Lower leg skin (tissue), 4 donors: ENCODE data around the gene PKD2L1. TPM values are rescaled to one million over a fixed set of nuclear protein-coding genes. Genes with fewer than 3 reads are reported as not detected.

Source experiments
- DNase-seq, 2 donors: peaks; one replicate each; pipeline ENCODE4 v3.0.0-alpha.2; 2019; ENCODE audit warnings: low spot score in 2 of 2
- H3K4me3 ChIP-seq: fragments of 200-600 bp; sonication (generic); 2 replicates; pipeline ENCODE4 v1.5.1; 2017; ENCODE audit warnings: mild to moderate bottlenecking, low read depth; ENCODE audit not compliant: poor library complexity, severe bottlenecking
- POLR2A ChIP-seq, 2 donors: fragments of 450-650 bp; IDR thresholded peaks; one replicate each; pipeline ENCODE4 v1.6.1; 2016 to 2017; ENCODE audit warnings: antibody characterized with exemption in 2 of 2, mild to moderate bottlenecking in 1 of 2, moderate library complexity in 1 of 2
- WGBS, 2 donors: methylation state at CpG; one replicate each; pipeline ENCODE4 v1.1.5; 2018; 5-methylcytosine and 5-hydroxymethylcytosine counted together
- intact Hi-C: fragments of 100-400 bp; cut with DNase I; formaldehyde crosslinking; loops from one replicate; pipeline ENCODE4 v1.15.0; 2023; ENCODE audit warnings: low total_unique reads
- total RNA-seq, 4 donors: library from RNA; depleted of rRNA; stranded (reverse); fragments of >200 nt; gene quantifications; one replicate each; pipeline ENCODE4 v1.1.0, GENCODE V29; 2016
- TF ChIP-seq, protein P1 (sequence below), 3 donors: fragments of 450-650 bp; IDR thresholded peaks; one replicate each; pipeline ENCODE4 v1.5.1; 2016; ENCODE audit warnings: antibody characterized with exemption in 3 of 3, mild to moderate bottlenecking in 3 of 3, moderate library complexity in 2 of 3

PKD2L1 gene
- total RNA-seq, 4 donors from 2014 or later = not detected

DNA sequence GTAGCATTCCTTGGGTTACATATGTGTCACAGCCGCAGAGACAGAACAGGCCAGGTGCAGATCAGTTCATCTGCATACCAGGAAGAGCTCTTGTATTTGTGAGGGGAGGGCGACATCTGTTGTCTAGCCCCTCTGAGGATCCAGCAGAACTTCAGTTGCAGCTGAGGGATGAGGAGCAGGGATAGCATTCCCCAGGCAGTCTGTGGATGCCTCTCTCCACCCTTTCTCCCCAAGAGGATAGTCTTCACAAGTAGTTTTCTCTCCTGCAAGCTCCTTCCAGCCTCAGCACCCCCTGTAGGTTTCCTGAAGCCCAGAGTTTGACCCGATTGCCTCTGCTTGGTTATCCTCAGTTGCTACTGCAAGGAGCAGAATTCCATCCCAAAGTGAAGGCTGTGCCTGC is 19.6 kb upstream of the PKD2L1 start:
- 76 to 85% methylated on average over 3 of the region's 3 CpGs for WGBS, 2 donors
- intact Hi-C loops = loop anchor here (5.0 kb wide), 1 partner anchor 168 kb away; the partner anchor contains the start of gene SEC31B

DNA sequence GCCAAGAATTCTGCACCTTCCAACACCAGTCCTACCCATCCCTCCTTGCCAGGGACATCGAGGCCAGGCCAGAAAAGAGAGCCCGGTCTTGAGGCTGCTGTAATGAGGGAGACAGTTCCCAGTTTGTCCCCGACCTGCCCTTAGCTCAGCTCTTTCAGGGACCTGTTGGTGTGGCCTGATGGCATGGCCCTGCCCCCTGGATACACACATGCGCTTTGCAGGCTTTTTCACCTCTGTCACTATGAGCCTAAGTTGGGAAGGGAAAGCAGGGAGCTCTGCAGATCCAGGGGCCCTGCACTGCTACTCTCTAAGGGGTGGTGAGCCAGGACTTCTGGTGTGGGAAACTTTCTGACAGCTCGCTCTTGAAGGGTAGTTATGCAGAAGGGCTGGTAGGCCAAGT is 19.1 kb upstream of the PKD2L1 start:
- no peak overlapping the region for H3K4me3 ChIP-seq
- TF ChIP-seq, protein P1, sequence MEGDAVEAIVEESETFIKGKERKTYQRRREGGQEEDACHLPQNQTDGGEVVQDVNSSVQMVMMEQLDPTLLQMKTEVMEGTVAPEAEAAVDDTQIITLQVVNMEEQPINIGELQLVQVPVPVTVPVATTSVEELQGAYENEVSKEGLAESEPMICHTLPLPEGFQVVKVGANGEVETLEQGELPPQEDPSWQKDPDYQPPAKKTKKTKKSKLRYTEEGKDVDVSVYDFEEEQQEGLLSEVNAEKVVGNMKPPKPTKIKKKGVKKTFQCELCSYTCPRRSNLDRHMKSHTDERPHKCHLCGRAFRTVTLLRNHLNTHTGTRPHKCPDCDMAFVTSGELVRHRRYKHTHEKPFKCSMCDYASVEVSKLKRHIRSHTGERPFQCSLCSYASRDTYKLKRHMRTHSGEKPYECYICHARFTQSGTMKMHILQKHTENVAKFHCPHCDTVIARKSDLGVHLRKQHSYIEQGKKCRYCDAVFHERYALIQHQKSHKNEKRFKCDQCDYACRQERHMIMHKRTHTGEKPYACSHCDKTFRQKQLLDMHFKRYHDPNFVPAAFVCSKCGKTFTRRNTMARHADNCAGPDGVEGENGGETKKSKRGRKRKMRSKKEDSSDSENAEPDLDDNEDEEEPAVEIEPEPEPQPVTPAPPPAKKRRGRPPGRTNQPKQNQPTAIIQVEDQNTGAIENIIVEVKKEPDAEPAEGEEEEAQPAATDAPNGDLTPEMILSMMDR (IDR thresholded peaks at IDR 0.05) = no peak
- no peak for TF ChIP-seq POLR2A (IDR thresholded peaks at IDR 0.05)
- DNase-seq = no peak
- WGBS, 2 donors = 79 to 84% methylated on average over 5 of the region's 5 CpGs
- intact Hi-C loops = loop anchor here (5.0 kb wide), 1 partner anchor 168 kb away; the partner anchor contains the start of gene SEC31B

More for the DNA sequence above, 19.6 kb upstream of the PKD2L1 start:
- DNase-seq = no peak
- no peak for TF ChIP-seq POLR2A (IDR thresholded peaks at IDR 0.05)
- TF ChIP-seq, protein P1 (IDR thresholded peaks at IDR 0.05) = no peak
- H3K4me3 ChIP-seq = no peak overlapping the region

DNA sequence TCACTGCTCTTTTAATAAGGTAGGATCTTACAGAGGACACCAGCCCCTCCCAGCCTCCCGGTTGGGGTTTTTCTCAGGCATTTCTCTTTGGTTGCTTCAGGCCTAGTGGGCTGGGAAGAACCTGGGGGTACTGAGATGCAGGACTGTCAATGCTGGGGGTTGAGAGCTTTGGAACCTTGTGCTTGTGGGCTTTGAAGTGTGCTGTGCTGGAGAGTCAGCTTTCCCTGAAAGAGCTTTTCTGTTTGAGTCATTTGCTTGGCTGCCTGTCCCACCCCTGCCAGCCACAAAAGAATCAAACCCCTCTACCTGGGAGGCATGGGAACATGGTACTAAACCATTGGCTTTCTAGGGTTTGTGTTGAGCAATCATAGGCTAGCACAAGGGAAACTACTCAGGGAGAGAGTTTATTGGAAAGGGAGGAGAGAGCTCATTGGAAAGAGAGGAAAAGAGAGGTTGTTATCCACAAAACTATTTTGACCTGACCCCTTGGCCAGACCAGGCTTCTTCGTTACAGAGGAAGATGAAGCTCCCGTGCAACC is 18.4 kb upstream of the PKD2L1 start:
- no peak overlapping the region for H3K4me3 ChIP-seq
- TF ChIP-seq, protein P1 (IDR thresholded peaks at IDR 0.05) = no peak
- TF ChIP-seq POLR2A (IDR thresholded peaks at IDR 0.05) = no peak
- no peak for DNase-seq
- intact Hi-C loops = loop anchor here (5.0 kb wide), 1 partner anchor 169 kb away; the partner anchor contains the start of gene SEC31B
- 86 to 89% methylated on average over 3 of the region's 3 CpGs for WGBS, 2 donors

DNA sequence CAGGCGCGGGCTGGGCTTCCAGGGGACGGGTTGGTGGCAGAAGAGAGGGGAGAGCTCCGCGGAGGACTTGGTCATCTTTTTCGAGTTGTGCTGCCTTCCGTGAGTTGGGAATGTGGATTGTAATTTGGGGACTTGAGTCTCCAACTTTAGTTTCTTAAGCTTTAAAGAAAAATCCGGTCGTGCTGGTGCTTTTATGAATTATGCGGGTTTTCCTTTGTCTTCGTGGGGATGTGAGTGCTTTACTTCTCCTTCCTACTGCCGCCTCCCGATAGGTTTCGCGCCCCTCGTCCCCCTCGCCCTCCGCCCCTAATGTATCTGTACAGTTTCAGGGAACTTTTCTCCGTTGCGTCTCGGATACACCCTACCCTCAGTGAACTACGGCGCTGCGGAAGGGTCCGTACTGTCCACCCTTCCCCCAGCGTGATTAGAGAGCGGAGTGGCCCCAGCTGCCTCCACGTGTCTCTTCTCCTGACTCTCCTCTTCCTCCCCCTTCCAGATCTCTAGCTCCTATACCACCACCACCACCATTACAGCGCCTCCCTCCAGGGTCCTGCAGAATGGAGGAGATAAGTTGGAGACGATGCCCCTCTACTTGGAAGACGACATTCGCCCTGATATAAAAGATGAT is 17.7 kb upstream of the PKD2L1 start:
- intact Hi-C loops = loop anchor here (5.0 kb wide), 1 partner anchor 170 kb away; the partner anchor contains the start of gene SEC31B
- 21 to 22% methylated on average over 32 of the region's 32 CpGs for WGBS, 2 donors

DNA sequence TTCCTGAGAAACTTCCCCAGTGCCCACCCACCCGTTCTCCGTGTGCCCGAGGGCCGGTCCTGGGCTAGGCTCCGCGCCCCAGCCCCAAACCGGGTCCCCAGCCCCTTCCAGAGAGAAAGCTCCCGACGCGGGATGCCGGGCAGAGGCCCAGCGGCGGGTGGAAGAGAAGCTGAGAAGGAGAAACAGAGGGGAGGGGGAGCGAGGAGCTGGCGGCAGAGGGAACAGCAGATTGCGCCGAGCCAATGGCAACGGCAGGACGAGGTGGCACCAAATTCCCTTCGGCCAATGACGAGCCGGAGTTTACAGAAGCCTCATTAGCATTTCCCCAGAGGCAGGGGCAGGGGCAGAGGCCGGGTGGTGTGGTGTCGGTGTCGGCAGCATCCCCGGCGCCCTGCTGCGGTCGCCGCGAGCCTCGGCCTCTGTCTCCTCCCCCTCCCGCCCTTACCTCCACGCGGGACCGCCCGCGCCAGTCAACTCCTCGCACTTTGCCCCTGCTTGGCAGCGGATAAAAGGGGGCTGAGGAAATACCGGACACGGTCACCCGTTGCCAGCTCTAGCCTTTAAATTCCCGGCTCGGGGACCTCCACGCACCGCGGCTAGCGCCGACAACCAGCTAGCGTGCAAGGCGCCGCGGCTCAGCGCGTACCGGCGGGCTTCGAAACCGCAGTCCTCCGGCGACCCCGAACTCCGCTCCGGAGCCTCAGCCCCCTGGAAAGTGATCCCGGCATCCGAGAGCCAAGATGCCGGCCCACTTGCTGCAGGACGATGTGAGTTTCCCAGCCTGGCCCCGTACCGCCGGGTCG is 16.9 kb upstream of the PKD2L1 start, which contains the start of gene SCD:
Gene SCD, plus strand, starts transcription at position 469 of the 803 bp plus-strand sequence. Its CDS starts 272 bp downstream, at position 741.
- intact Hi-C loops = loop anchor here (5.0 kb wide), 1 partner anchor 170 kb away; the partner anchor contains the start of gene SEC31B
- peak; percentile 74 to 93 for DNase-seq

More for the DNA sequence above, 17.7 kb upstream of the PKD2L1 start:
- TF ChIP-seq, protein P1 (IDR thresholded peaks at IDR 0.05) = no peak
- no peak for TF ChIP-seq POLR2A (IDR thresholded peaks at IDR 0.05)
- DNase-seq = no peak
- H3K4me3 ChIP-seq = peak overlapping the region; percentile 50

More for the DNA sequence above, 16.9 kb upstream of the PKD2L1 start, which contains the start of gene SCD:
- whole genome bisulfite sequencing, 2 donors = 0% methylated on average over 32 to 73 of the region's 73 CpGs
- H3K4me3 ChIP-seq = peak within 1 kb of the TSS; percentile 50
- TF ChIP-seq POLR2A (IDR thresholded peaks at IDR 0.05) = no peak
- TF ChIP-seq, protein P1 (IDR thresholded peaks at IDR 0.05) = no peak
